DMS 273 treated with DMSO at 0.1 percent for 48 hours (cell line): ENCODE measurements around the gene NRXN3.
"Not testable (repeated sequence)": the region's sequence is repeated elsewhere in the genome, so short reads cannot be mapped to it uniquely, and the experiment has no call there.

Experiments used
- DNase-seq: peaks from one replicate; lab custom pipeline; 2025; lab: John Stamatoyannopoulos, UW

The NRXN3 gene

GRCh38 chr14:78403278-78403815 lies 233.2 kb downstream of the NRXN3 start:
- no peak for DNase-seq

GRCh38 chr14:78405079-78405856 lies 235.1 kb downstream of the NRXN3 start:
- no peak for DNase-seq

GRCh38 chr14:78412475-78412874 lies 242.3 kb downstream of the NRXN3 start:
- DNase-seq: no peak

GRCh38 chr14:78414172-78414571 lies 244.0 kb downstream of the NRXN3 start:
- no peak for DNase-seq

GRCh38 chr14:78417532-78417931 lies 247.4 kb downstream of the NRXN3 start:
- DNase-seq: no peak

GRCh38 chr14:78424311-78424710 lies 254.1 kb downstream of the NRXN3 start:
- no peak for DNase-seq

- no peak for DNase-seq
Observed at GRCh38 chr14:78425330-78425729, 255.2 kb downstream of the NRXN3 start.

GRCh38 chr14:78425782-78426181 lies 255.6 kb downstream of the NRXN3 start:
- DNase-seq: no peak

GRCh38 chr14:78432046-78432445 lies 261.9 kb downstream of the NRXN3 start:
- DNase-seq: no peak

- DNase-seq: not testable (repeated sequence)
Observed at GRCh38 chr14:78437448-78437847, 267.3 kb downstream of the NRXN3 start.

GRCh38 chr14:78440356-78440894 lies 270.3 kb downstream of the NRXN3 start:
- no peak for DNase-seq

GRCh38 chr14:78443834-78444233 lies 273.7 kb downstream of the NRXN3 start:
- DNase-seq: no peak

GRCh38 chr14:78445275-78445674 lies 275.1 kb downstream of the NRXN3 start:
- no peak for DNase-seq

- no peak for DNase-seq
Observed at GRCh38 chr14:78446807-78447206, 276.6 kb downstream of the NRXN3 start.

- DNase-seq: no peak
Observed at GRCh38 chr14:78448164-78449094, 278.3 kb downstream of the NRXN3 start.

- no peak for DNase-seq
Observed at GRCh38 chr14:78450669-78451318, 280.6 kb downstream of the NRXN3 start.

- no peak for DNase-seq
Observed at GRCh38 chr14:78451319-78451695, 281.1 kb downstream of the NRXN3 start.

- DNase-seq: no peak
Observed at GRCh38 chr14:78455896-78456435, 285.8 kb downstream of the NRXN3 start.

- DNase-seq: no peak
Observed at GRCh38 chr14:78469947-78470346, 299.8 kb downstream of the NRXN3 start.

- DNase-seq: no peak
Observed at GRCh38 chr14:78479127-78479780, 309.1 kb downstream of the NRXN3 start.

GRCh38 chr14:78484028-78484427 lies 313.9 kb downstream of the NRXN3 start:
- no peak for DNase-seq
